HepG2 (cell line): Measurements from ENCODE around the gene ATP10A. TPM values are rescaled to one million over a fixed set of nuclear protein-coding genes. Genes with fewer than 3 reads are reported as not detected.

ENCODE experiments used
- ATAC-seq: fragments of 200-7000 bp; cut with Tn5 transposase; 3 replicates; pipeline ENCODE4 v1.9.1; 2020; ENCODE audit warnings: mild to moderate bottlenecking, moderate library complexity
- BruUV-seq: library from RNA; stranded (reverse); fragments of 400-500 nt; replicated peaks from 2 replicates; lab custom pipeline; 2021; lab: Mats Ljungman, UMichigan
- CTCF ChIA-PET: fragments of 300-600 bp; formaldehyde crosslinking; extraction: SDS; loops from one replicate; lab custom pipeline; 2021; ENCODE audit warnings: low total read pairs, inconsistent platforms, low intra/inter-chr PET ratio; lab: Yijun Ruan, JAX
- POLR2A ChIA-PET: fragments of 350-600 bp; sonication (Branson Sonifier 250); formaldehyde crosslinking; loops from one replicate; lab custom pipeline; 2020; ENCODE audit warnings: antibody characterized with exemption, inconsistent platforms; lab: Yijun Ruan, JAX
- DNase-seq: peaks from one replicate; pipeline ENCODE4 v3.0.0-alpha.2; 2015; ENCODE audit warnings: low spot score
- FAIRE-seq: peaks from 3 replicates; lab custom pipeline; 2011; peaks lifted over from hg19 to GRCh38; lab: Jason Lieb, UNC
- H2AFZ ChIP-seq: one replicate; pipeline ENCODE4 v1.6.1; 2011; ENCODE audit warnings: low read length, inconsistent platforms
- H3K27ac ChIP-seq: fragments of 300-600 bp; 3 replicates; pipeline ENCODE4 v1.8.0; 2011; ENCODE audit warnings: mixed run types, mild to moderate bottlenecking, mixed read lengths, low read length, inconsistent platforms; ENCODE audit not compliant: insufficient read depth; ENCODE audit errors: extremely low read length
- H3K27me3 ChIP-seq, 2 experiments: fragments of 200-600 bp in 1 of 2; 2 replicates in 1 of 2; 3 replicates in 1 of 2; pipeline versions ENCODE4 v1.6.0 to v1.8.0; 2011; ENCODE audit warnings: low read length in 2 of 2, mild to moderate bottlenecking in 2 of 2, moderate library complexity in 2 of 2, inconsistent platforms in 1 of 2; ENCODE audit not compliant: insufficient read depth in 2 of 2, control insufficient read depth in 1 of 2
- H3K36me3 ChIP-seq, 2 experiments: fragments of 200-600 bp in 1 of 2; replicated peaks in 1 of 2; 2 replicates in 1 of 2; 3 replicates in 1 of 2; pipeline versions ENCODE4 v1.5.1 to v1.8.0; 2011; ENCODE audit warnings: low read length in 2 of 2, inconsistent platforms in 1 of 2; ENCODE audit not compliant: insufficient read depth in 2 of 2, control insufficient read depth in 1 of 2
- H3K4me1 ChIP-seq: 2 replicates; pipeline ENCODE4 v1.5.1; 2012; ENCODE audit warnings: low read length, inconsistent platforms; ENCODE audit not compliant: insufficient read depth
- H3K4me2 ChIP-seq: 2 replicates; pipeline ENCODE4 v1.6.0; 2011; ENCODE audit warnings: low read depth, low read length, inconsistent platforms
- H3K4me3 ChIP-seq, 3 experiments: fragments of 200-600 bp in 1 of 3; sonication (generic), shearing (Covaris generic) in 1 of 3; replicated peaks in 1 of 3; 2 replicates each; pipeline ENCODE4 v1.5.1; 2011 to 2016; ENCODE audit warnings: low read length in 3 of 3, inconsistent platforms in 2 of 3, low read depth in 2 of 3, mild to moderate bottlenecking in 2 of 3, control low read depth in 1 of 3, mixed read lengths in 1 of 3; ENCODE audit not compliant: insufficient read depth in 1 of 3
- H3K79me2 ChIP-seq: one replicate; pipeline ENCODE4 v1.6.1; 2011; ENCODE audit warnings: low read length, inconsistent platforms; ENCODE audit not compliant: insufficient read depth
- H3K9ac ChIP-seq: 2 replicates; pipeline ENCODE4 v1.6.0; 2011; ENCODE audit warnings: mild to moderate bottlenecking, low read depth, low read length, inconsistent platforms; ENCODE audit not compliant: insufficient read depth
- H3K9me3 ChIP-seq: 2 replicates; pipeline ENCODE4 v1.5.1; 2012; ENCODE audit warnings: mild to moderate bottlenecking, low read length
- H4K20me1 ChIP-seq: 2 replicates; pipeline ENCODE4 v1.6.0; 2011; ENCODE audit warnings: inconsistent platforms, mild to moderate bottlenecking, low read length, moderate library complexity; ENCODE audit not compliant: insufficient read depth
- BCL6 ChIP-seq: IDR thresholded peaks from 2 replicates; pipeline ENCODE4 v1.6.1; 2016; ENCODE audit warnings: missing genetic modification reagents, missing compliant biosample characterization
- ETV6 ChIP-seq: sonication (generic); formaldehyde crosslinking; conservative IDR thresholded peaks from 2 replicates; pipeline ENCODE4 v1.4.0; 2020; ENCODE audit warnings: missing genetic modification reagents
- HOXA7 ChIP-seq: sonication (generic); formaldehyde crosslinking; IDR thresholded peaks from 2 replicates; pipeline ENCODE4 v1.8.1; 2022; ENCODE audit warnings: mild to moderate bottlenecking, missing genetic modification reagents, moderate library complexity
- MEIS1 ChIP-seq: sonication (generic); formaldehyde crosslinking; IDR thresholded peaks from 2 replicates; pipeline ENCODE4 v1.9.0; 2021; ENCODE audit warnings: mild to moderate bottlenecking, missing genetic modification reagents, moderate library complexity, borderline replicate concordance
- MTF1 ChIP-seq: sonication (generic); formaldehyde crosslinking; IDR thresholded peaks from 2 replicates; pipeline ENCODE4 v1.5.0; 2020; ENCODE audit warnings: missing genetic modification reagents
- NCOA1 ChIP-seq: sonication (generic); formaldehyde crosslinking; IDR thresholded peaks from 2 replicates; pipeline ENCODE4 v1.9.0; 2021; ENCODE audit warnings: missing genetic modification reagents
- RBM22 ChIP-seq: fragments of 200-400 bp; formaldehyde crosslinking; optimal IDR thresholded peaks from 2 replicates; pipeline ENCODE3; 2017; ENCODE audit warnings: mild to moderate bottlenecking, low read length, moderate library complexity
- SKI ChIP-seq: fragments of 450-650 bp; IDR thresholded peaks from one replicate; pipeline ENCODE4 v1.6.1; 2018; ENCODE audit warnings: mild to moderate bottlenecking; ENCODE audit not compliant: partially characterized antibody
- ZNF251 ChIP-seq: sonication (generic); formaldehyde crosslinking; IDR thresholded peaks from 2 replicates; pipeline ENCODE4 v1.9.0; 2021; ENCODE audit warnings: mild to moderate bottlenecking, missing genetic modification reagents
- ZNF292 ChIP-seq: sonication (generic); formaldehyde crosslinking; IDR thresholded peaks from 2 replicates; pipeline ENCODE4 v1.8.1; 2022; ENCODE audit warnings: mild to moderate bottlenecking, low read depth, missing genetic modification reagents, borderline replicate concordance
- ZNF546 ChIP-seq: sonication (generic); formaldehyde crosslinking; conservative IDR thresholded peaks from 2 replicates; pipeline ENCODE4 v1.8.1; 2023; ENCODE audit warnings: mild to moderate bottlenecking, missing genetic modification reagents
- ZNF556 ChIP-seq: sonication (generic); formaldehyde crosslinking; IDR thresholded peaks from 2 replicates; pipeline ENCODE4 v1.4.0; 2020; ENCODE audit warnings: mild to moderate bottlenecking, missing genetic modification reagents, borderline replicate concordance
- WGBS: methylation state at CpG from one replicate; pipeline ENCODE4 v1.1.6; 2017; ENCODE audit warnings: low lambda C conversion rate; 5-methylcytosine and 5-hydroxymethylcytosine counted together
- in situ Hi-C: cut with HindIII; loops from 2 replicates; pipeline ENCODE4 v1.10.0; 2017; ENCODE audit warnings: low pct_unique_long_range_greater_than_20kb; ENCODE audit not compliant: extremely low pct_ligation_motif_present
- intact Hi-C: fragments of 100-400 bp; cut with micrococcal nuclease; formaldehyde crosslinking; loops from one replicate; pipeline ENCODE4 v1.10.0; 2022; ENCODE audit not compliant: unreplicated experiment
- polyA plus RNA-seq, 8 experiments: library from polyadenylated mRNA; depleted of rRNA in 3 of 8; stranded (reverse) in 7 of 8; unstranded in 1 of 8; fragments of >200 nt; fragmentation: Illumina TruSeq in 4 of 8; extraction: Trizol in 4 of 8; gene quantifications; 2 replicates each; pipeline versions ENCODE4 v1.2.1 to v1.2.3, GENCODE V29; 2011 to 2016; ENCODE audit warnings: low read depth in 4 of 8, missing spikeins in 1 of 8, mixed read lengths in 1 of 8; ENCODE audit not compliant: insufficient read depth in 1 of 8
- total RNA-seq, 5 experiments: library from RNA; depleted of rRNA; stranded (reverse); fragments of >200 nt; fragmentation: Illumina TruSeq; extraction: Trizol; gene quantifications; 2 replicates each; pipeline ENCODE4 v1.2.3, GENCODE V29; 2016; ENCODE audit warnings: low read depth in 1 of 5
- TF ChIP-seq, protein P1 (sequence below): fragments of 450-650 bp; IDR thresholded peaks from 2 replicates; pipeline ENCODE4 v1.6.1; 2016
- TF ChIP-seq, protein P2 (sequence below): sonication (generic); formaldehyde crosslinking; IDR thresholded peaks from 2 replicates; pipeline ENCODE4 v1.4.0; 2020; ENCODE audit warnings: missing genetic modification reagents
- TF ChIP-seq, protein P3 (sequence below): sonication (generic); formaldehyde crosslinking; IDR thresholded peaks from 2 replicates; pipeline ENCODE4 v1.4.0; 2020; ENCODE audit warnings: mild to moderate bottlenecking, missing genetic modification reagents

Gene ATP10A
- total and polyA plus RNA-seq, 2 of the 13 experiments (the other 11 are each of a cell fraction or from before 2014, with no cell fraction given): 0.58 to 4.2 TPM

DNA sequence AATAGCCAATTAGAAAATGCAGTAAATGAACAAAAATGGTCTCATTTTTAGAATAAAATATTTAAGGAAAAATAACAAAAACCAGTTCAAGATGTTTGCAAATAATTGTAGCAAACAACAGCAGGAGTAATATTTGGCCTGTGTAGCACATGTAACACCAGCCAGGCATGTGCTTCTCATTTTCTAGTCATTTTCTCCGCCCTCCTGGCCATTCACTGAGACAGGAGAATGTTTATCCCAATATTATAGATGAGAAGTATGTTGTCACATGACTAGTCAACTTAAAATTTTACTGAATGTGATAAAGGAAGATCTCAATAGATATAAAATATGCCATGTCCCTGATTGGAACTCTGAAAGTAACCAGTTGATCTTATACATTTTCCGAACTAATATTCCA, 7.8 kb upstream of the ATP10A start:
- WGBS: 52% methylated on average over 2 of the region's 2 CpGs
- H3K36me3 ChIP-seq: no peaks in the 10 kb centered on the region
- no peak overlapping the region for H2AFZ ChIP-seq
- no peaks in the 10 kb centered on the region for H3K9me3 ChIP-seq
- H3K27me3 ChIP-seq: peaks cover 0 to 2% of the 10 kb centered on the region in 2 experiments; a peak in 1 of 5 replicates
- no peak overlapping the region for H3K4me3 ChIP-seq
- H3K27ac ChIP-seq: no peak overlapping the region
- H3K79me2 ChIP-seq: no peaks in the 10 kb centered on the region
- FAIRE-seq (no peak), ATAC-seq (no peak), DNase-seq (no peak)
- intact Hi-C loops: no loop called here
- H3K9ac ChIP-seq: no peak overlapping the region
- TF ChIP-seq, protein P1, sequence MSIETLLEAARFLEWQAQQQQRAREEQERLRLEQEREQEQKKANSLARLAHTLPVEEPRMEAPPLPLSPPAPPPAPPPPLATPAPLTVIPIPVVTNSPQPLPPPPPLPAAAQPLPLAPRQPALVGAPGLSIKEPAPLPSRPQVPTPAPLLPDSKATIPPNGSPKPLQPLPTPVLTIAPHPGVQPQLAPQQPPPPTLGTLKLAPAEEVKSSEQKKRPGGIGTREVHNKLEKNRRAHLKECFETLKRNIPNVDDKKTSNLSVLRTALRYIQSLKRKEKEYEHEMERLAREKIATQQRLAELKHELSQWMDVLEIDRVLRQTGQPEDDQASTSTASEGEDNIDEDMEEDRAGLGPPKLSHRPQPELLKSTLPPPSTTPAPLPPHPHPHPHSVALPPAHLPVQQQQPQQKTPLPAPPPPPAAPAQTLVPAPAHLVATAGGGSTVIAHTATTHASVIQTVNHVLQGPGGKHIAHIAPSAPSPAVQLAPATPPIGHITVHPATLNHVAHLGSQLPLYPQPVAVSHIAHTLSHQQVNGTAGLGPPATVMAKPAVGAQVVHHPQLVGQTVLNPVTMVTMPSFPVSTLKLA: peak; percentile 50
- TF ChIP-seq RBM22: no peak
- no peaks in the 10 kb centered on the region for H4K20me1 ChIP-seq
- in situ Hi-C loops: no loop called here
- CTCF ChIA-PET: no interaction called here
- no TSS peak for BruUV-seq
- POLR2A ChIA-PET: no interaction called here
- H3K4me2 ChIP-seq: no peak overlapping the region
- no peaks in the 10 kb centered on the region for H3K4me1 ChIP-seq

DNA sequence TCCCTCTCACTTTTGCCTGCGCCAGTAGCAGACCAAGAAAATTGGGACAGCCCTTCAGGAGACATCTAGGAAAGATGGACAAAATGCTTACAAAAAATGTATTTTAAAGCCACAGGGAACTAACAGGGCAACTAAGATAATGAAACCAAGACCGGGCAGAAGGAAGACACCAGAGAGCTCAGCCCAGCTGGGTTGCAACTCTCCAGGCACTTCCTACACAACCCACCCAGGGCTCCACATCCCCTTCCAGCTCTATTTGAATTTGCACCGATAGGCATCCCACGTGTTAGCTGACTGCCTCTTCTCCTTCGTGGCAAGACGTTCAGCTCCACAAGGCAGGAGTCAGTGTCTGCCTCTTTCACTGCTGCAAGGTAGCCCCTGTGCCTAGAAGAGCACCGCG, 6.6 kb upstream of the ATP10A start:
- in situ Hi-C loops (no loop called here), intact Hi-C loops (no loop called here)
- 36% methylated on average over 8 of the region's 8 CpGs for WGBS
- no TSS peak for BruUV-seq
- Histone ChIP-seq H3K36me3 (no peaks in the 10 kb centered on the region), H3K79me2 (no peaks in the 10 kb centered on the region), H4K20me1 (no peaks in the 10 kb centered on the region), H3K27me3 (peaks cover 0 to 2% of the 10 kb centered on the region in 2 experiments; a peak in 1 of 5 replicates), H3K4me1 (no peaks in the 10 kb centered on the region), H2AFZ (no peak overlapping the region), H3K9me3 (no peaks in the 10 kb centered on the region), H3K27ac (no peak overlapping the region), H3K9ac (no peak overlapping the region), H3K4me3 (no peak overlapping the region), H3K4me2 (no peak overlapping the region)
- no peak for ATAC-seq
- FAIRE-seq: no peak
- ChIA-PET POLR2A (no interaction called here), CTCF (no interaction called here)
- DNase-seq: no peak
- TF ChIP-seq ZNF292 (CRISPR knock-in tag): no peak
- TF ChIP-seq ZNF251 (CRISPR knock-in tag): no peak
- no peak for TF ChIP-seq HOXA7 (CRISPR knock-in tag)
- no peak for TF ChIP-seq MEIS1
- no peak for TF ChIP-seq NCOA1 (CRISPR knock-in tag)
- no peak for TF ChIP-seq ETV6 (CRISPR knock-in tag)
- TF ChIP-seq ZNF546 (CRISPR knock-in tag): no peak
- no peak for TF ChIP-seq ZNF556 (CRISPR knock-in tag)
- TF ChIP-seq SKI: no peak
- TF ChIP-seq, protein P2, sequence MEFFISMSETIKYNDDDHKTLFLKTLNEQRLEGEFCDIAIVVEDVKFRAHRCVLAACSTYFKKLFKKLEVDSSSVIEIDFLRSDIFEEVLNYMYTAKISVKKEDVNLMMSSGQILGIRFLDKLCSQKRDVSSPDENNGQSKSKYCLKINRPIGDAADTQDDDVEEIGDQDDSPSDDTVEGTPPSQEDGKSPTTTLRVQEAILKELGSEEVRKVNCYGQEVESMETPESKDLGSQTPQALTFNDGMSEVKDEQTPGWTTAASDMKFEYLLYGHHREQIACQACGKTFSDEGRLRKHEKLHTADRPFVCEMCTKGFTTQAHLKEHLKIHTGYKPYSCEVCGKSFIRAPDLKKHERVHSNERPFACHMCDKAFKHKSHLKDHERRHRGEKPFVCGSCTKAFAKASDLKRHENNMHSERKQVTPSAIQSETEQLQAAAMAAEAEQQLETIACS (CRISPR knock-in tag): no peak
- no peak for TF ChIP-seq BCL6
- TF ChIP-seq MTF1 (CRISPR knock-in tag): no peak
- TF ChIP-seq, protein P3, sequence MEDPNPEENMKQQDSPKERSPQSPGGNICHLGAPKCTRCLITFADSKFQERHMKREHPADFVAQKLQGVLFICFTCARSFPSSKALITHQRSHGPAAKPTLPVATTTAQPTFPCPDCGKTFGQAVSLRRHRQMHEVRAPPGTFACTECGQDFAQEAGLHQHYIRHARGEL (CRISPR knock-in tag): no peak
